ENCODE data around the gene ZNF500. TPM values are rescaled to one million over a fixed set of nuclear protein-coding genes. Genes with fewer than 3 reads are reported as not detected.

ZNF500 gene
- total and polyA plus RNA-seq, 10 of the 15 experiments (the other 5 are each of a cell fraction or from before 2014, with no cell fraction given): 0.99 to 13.1 (median 5.5) TPM

GRCh38 chr16:4752351-4753100 lies 14.4 kb downstream of the ZNF500 start:
- Histone ChIP-seq H2AFZ (ENCODE audit: control insufficient read depth, low read depth, low read length) (no peak overlapping the region), H3K9me3 (replicated peaks; ENCODE audit: control insufficient read depth, insufficient read depth, low read length) (peaks cover 4% of the 10 kb centered on the region; the same call in 1 of the 3 replicates), H3K4me2 (ENCODE audit: control insufficient read depth, insufficient read depth) (no peak overlapping the region), H3K27me3 (replicated peaks in 1 of 2; ENCODE audit: control insufficient read depth in 2 of 2, insufficient read depth in 2 of 2, low read length in 1 of 2) (no peaks in the 10 kb centered on the region), H3K9ac (ENCODE audit: control insufficient read depth, insufficient read depth, low read length) (no peak overlapping the region), H3K79me2 (ENCODE audit: control insufficient read depth, insufficient read depth, low read length) (no peaks in the 10 kb centered on the region), H3K4me1 (ENCODE audit: control insufficient read depth, insufficient read depth, low read length) (peaks cover 12% of the 10 kb centered on the region), H3K36me3 (ENCODE audit: control insufficient read depth in 2 of 2, insufficient read depth in 2 of 2, low read length in 1 of 2) (peaks cover 8 to 17% of the 10 kb centered on the region in 2 experiments), H3K27ac (ENCODE audit: control insufficient read depth, insufficient read depth) (no peak overlapping the region), H4K20me1 (ENCODE audit: control insufficient read depth, insufficient read depth) (no peaks in the 10 kb centered on the region), H3K4me3 (no peak overlapping the region)
- in situ Hi-C loops (cut with MboI): no loop called here
- ChIA-PET CTCF (no interaction called here), SMC1A (ENCODE audit: uncharacterized antibody, unreplicated experiment) (no interaction called here), POLR2A (no interaction called here), RAD21 (ENCODE audit: unreplicated experiment) (no interaction called here)
- TF ChIP-seq WRNIP1 (IDR thresholded peaks at IDR 0.05; ENCODE audit: borderline replicate concordance, low read depth, low read length) (no peak), STAT1 (conservative IDR thresholded peaks at IDR 0.05) (no peak), USF1 (IDR thresholded peaks at IDR 0.05; ENCODE audit: borderline replicate concordance, extremely low read length, insufficient read depth, low read depth, low read length) (no peak), RFX5 (IDR thresholded peaks at IDR 0.05; ENCODE audit: low read depth, low read length) (no peak), SUZ12 (IDR thresholded peaks at IDR 0.05; ENCODE audit: unreplicated experiment) (no peak), CBX3 (IDR thresholded peaks at IDR 0.05; ENCODE audit: borderline replicate concordance, low read depth) (no peak), ZBTB33 (IDR thresholded peaks at IDR 0.05) (no peak), IKZF2 (IDR thresholded peaks at IDR 0.05) (no peak), EGR1 (IDR thresholded peaks at IDR 0.05; ENCODE audit: borderline replicate concordance in 1 of 2, low read depth in 2 of 2, low read length in 2 of 2) (no peak), SREBF1 (IDR thresholded peaks at IDR 0.05; ENCODE audit: low read length) (no peak), KDM1A (IDR thresholded peaks at IDR 0.05; ENCODE audit: borderline replicate concordance) (no peak), MTA2 (IDR thresholded peaks at IDR 0.05; ENCODE audit: low read depth) (no peak), ETV6 (conservative IDR thresholded peaks at IDR 0.05 in 1 of 2, IDR thresholded peaks at IDR 0.05 in 1 of 2; ENCODE audit: borderline replicate concordance in 1 of 2, low read depth in 1 of 2) (no peak), YBX1 (IDR thresholded peaks at IDR 0.05) (no peak), FOXM1 (IDR thresholded peaks at IDR 0.05; ENCODE audit: low read depth, low read length) (no peak), ZNF622 (IDR thresholded peaks at IDR 0.05) (no peak), MEF2A (IDR thresholded peaks at IDR 0.05; ENCODE audit: insufficient read depth, low read depth, low read length) (no peak)
- TF ChIP-seq, protein P1, sequence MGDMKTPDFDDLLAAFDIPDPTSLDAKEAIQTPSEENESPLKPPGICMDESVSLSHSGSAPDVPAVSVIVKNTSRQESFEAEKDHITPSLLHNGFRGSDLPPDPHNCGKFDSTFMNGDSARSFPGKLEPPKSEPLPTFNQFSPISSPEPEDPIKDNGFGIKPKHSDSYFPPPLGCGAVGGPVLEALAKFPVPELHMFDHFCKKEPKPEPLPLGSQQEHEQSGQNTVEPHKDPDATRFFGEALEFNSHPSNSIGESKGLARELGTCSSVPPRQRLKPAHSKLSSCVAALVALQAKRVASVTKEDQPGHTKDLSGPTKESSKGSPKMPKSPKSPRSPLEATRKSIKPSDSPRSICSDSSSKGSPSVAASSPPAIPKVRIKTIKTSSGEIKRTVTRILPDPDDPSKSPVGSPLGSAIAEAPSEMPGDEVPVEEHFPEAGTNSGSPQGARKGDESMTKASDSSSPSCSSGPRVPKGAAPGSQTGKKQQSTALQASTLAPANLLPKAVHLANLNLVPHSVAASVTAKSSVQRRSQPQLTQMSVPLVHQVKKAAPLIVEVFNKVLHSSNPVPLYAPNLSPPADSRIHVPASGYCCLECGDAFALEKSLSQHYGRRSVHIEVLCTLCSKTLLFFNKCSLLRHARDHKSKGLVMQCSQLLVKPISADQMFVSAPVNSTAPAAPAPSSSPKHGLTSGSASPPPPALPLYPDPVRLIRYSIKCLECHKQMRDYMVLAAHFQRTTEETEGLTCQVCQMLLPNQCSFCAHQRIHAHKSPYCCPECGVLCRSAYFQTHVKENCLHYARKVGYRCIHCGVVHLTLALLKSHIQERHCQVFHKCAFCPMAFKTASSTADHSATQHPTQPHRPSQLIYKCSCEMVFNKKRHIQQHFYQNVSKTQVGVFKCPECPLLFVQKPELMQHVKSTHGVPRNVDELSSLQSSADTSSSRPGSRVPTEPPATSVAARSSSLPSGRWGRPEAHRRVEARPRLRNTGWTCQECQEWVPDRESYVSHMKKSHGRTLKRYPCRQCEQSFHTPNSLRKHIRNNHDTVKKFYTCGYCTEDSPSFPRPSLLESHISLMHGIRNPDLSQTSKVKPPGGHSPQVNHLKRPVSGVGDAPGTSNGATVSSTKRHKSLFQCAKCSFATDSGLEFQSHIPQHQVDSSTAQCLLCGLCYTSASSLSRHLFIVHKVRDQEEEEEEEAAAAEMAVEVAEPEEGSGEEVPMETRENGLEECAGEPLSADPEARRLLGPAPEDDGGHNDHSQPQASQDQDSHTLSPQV (IDR thresholded peaks at IDR 0.05): no peak
- no peak for DNase-seq (ENCODE audit: low read depth, low spot score)
- ATAC-seq: no peak
- intact Hi-C loops (cut with micrococcal nuclease; ENCODE audit: unreplicated experiment): no loop called here
- WGBS (ENCODE audit: insufficient coverage, insufficient replicate concordance, low lambda C conversion rate, missing lambda C conversion rate): 87% methylated on average over 42 of the region's 44 CpGs
- BruUV-seq (replicated peaks): no TSS peak
- no peak for FAIRE-seq
